Lower leg skin (tissue), 4 donors: Measurements from ENCODE around the gene PLAAT5. TPM values are rescaled to one million over a fixed set of nuclear protein-coding genes. Genes with fewer than 3 reads are reported as not detected.

ENCODE experiments used
- DNase-seq, 2 donors: peaks; one replicate each; pipeline ENCODE4 v3.0.0-alpha.2; 2019; ENCODE audit warnings: low spot score in 2 of 2
- H3K4me3 ChIP-seq: fragments of 200-600 bp; sonication (generic); 2 replicates; pipeline ENCODE4 v1.5.1; 2017; ENCODE audit warnings: mild to moderate bottlenecking, low read depth; ENCODE audit not compliant: poor library complexity, severe bottlenecking
- POLR2A ChIP-seq, 2 donors: fragments of 450-650 bp; IDR thresholded peaks; one replicate each; pipeline ENCODE4 v1.6.1; 2016 to 2017; ENCODE audit warnings: antibody characterized with exemption in 2 of 2, mild to moderate bottlenecking in 1 of 2, moderate library complexity in 1 of 2
- WGBS, 2 donors: methylation state at CpG; one replicate each; pipeline ENCODE4 v1.1.5; 2018; 5-methylcytosine and 5-hydroxymethylcytosine counted together
- intact Hi-C: fragments of 100-400 bp; cut with DNase I; formaldehyde crosslinking; loops from one replicate; pipeline ENCODE4 v1.15.0; 2023; ENCODE audit warnings: low total_unique reads
- total RNA-seq, 4 donors: library from RNA; depleted of rRNA; stranded (reverse); fragments of >200 nt; gene quantifications; one replicate each; pipeline ENCODE4 v1.1.0, GENCODE V29; 2016
- TF ChIP-seq, protein P1 (sequence below), 3 donors: fragments of 450-650 bp; IDR thresholded peaks; one replicate each; pipeline ENCODE4 v1.5.1; 2016; ENCODE audit warnings: antibody characterized with exemption in 3 of 3, mild to moderate bottlenecking in 3 of 3, moderate library complexity in 2 of 3

PLAAT5 gene
- total RNA-seq, 4 donors from 2014 or later, result 0.91 to 3.8 (median 1.2) TPM

DNA sequence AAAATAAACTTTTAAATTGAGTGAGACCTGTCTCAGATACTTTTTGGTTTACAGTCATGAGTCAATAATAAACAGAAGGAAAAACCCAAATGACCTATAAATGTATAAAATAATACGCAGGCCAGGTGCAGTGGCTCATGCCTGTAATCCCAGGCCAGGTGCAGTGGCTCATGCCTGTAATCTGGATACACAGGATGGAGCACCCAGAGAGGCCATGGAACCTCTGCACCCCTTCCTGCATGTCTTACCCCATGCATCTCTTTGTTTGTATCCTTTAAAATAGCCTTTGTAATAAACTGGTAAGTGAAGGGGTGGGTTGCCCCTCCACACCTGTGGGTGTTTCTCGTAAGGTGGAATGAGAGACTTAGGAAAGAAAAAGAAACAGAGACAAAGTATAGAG lies 36.7 kb upstream of the PLAAT5 start:
- DNase-seq, result no peak
- no peak for TF ChIP-seq POLR2A (IDR thresholded peaks at IDR 0.05)
- TF ChIP-seq, protein P1, sequence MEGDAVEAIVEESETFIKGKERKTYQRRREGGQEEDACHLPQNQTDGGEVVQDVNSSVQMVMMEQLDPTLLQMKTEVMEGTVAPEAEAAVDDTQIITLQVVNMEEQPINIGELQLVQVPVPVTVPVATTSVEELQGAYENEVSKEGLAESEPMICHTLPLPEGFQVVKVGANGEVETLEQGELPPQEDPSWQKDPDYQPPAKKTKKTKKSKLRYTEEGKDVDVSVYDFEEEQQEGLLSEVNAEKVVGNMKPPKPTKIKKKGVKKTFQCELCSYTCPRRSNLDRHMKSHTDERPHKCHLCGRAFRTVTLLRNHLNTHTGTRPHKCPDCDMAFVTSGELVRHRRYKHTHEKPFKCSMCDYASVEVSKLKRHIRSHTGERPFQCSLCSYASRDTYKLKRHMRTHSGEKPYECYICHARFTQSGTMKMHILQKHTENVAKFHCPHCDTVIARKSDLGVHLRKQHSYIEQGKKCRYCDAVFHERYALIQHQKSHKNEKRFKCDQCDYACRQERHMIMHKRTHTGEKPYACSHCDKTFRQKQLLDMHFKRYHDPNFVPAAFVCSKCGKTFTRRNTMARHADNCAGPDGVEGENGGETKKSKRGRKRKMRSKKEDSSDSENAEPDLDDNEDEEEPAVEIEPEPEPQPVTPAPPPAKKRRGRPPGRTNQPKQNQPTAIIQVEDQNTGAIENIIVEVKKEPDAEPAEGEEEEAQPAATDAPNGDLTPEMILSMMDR (IDR thresholded peaks at IDR 0.05), result no peak
- intact Hi-C loops, result no loop called here
- no peak overlapping the region for H3K4me3 ChIP-seq
- 88 to 91% methylated on average over 2 of the region's 2 CpGs for WGBS, 2 donors

DNA sequence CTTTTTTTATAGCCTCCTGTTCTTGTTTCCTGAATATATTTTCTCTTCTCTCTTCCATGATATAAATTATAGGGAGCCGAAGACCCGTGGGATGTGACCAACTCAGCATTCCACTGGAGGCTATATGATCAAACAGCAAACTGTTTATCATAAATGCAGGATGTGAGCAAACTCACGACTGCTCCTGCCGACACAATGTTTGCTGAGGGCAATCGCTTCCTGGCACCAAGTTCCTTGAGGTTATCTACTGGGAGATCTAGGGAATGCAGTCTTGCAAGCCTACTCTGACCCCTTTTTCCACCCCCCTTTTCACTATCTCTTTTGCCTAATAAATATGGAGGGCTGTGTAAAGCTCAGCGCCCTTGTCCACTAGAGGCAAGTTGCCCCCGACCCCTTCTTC lies 32.2 kb upstream of the PLAAT5 start:
- no peak for TF ChIP-seq POLR2A (IDR thresholded peaks at IDR 0.05)
- TF ChIP-seq, protein P1 (IDR thresholded peaks at IDR 0.05), result no peak
- H3K4me3 ChIP-seq, result no peak overlapping the region
- WGBS, 2 donors, result 73 to 76% methylated on average over 7 of the region's 7 CpGs
- intact Hi-C loops, result no loop called here
- no peak for DNase-seq

DNA sequence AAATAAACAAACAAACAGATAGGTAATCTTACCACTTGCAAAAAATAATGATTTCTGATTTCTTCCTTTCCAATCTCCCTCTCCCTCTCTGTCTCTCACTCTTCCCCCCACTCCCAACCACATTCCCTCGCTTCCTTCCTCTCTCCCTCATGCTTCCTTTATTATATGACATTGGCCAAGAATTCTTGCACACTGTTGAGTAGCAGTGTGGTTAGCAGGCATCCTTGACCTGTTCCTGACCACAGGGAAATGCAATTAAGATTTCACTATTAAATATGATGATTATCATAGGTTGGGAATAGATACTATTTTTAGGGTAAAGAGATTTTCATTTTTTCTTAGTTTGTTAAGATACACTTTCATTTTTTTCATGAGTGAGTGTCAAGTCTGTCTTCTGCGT lies 30.9 kb upstream of the PLAAT5 start:
- WGBS, 2 donors, result 85 to 90% methylated on average over 2 of the region's 2 CpGs
- no peak for TF ChIP-seq POLR2A (IDR thresholded peaks at IDR 0.05)
- TF ChIP-seq, protein P1 (IDR thresholded peaks at IDR 0.05), result no peak
- intact Hi-C loops, result no loop called here
- H3K4me3 ChIP-seq, result no peak overlapping the region
- no peak for DNase-seq

DNA sequence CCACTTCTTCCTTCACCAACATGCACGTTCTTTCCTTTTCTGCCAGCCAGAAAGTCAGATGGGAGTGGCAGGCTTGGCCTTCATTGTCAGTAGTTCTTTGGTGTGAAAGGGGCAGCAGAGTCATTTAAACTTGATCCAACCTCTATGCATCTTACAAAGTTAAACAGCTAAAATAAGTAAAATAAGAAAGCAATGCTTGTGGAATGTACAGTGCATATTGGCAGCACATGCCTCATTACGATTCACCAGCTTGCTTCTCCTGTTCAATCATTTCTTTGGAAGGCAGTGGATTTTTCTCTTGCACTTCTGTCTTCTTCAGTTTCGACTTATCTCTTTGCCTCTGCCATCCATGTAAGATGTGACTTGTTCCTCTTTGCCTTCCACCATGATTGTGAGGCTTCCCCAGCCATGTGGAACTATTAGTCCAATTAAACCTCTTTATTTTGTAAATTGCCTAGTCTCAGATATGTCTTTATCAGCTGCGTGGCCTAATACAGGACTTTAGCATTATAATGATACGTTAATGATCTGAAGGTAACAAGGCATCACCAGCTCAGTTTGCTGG lies 29.7 kb upstream of the PLAAT5 start:
- intact Hi-C loops, result no loop called here
- TF ChIP-seq, protein P1 (IDR thresholded peaks at IDR 0.05), result no peak
- no peak for TF ChIP-seq POLR2A (IDR thresholded peaks at IDR 0.05)
- no peak for DNase-seq
- H3K4me3 ChIP-seq, result no peak overlapping the region
- 75 to 77% methylated on average over 5 of the region's 5 CpGs for WGBS, 2 donors

DNA sequence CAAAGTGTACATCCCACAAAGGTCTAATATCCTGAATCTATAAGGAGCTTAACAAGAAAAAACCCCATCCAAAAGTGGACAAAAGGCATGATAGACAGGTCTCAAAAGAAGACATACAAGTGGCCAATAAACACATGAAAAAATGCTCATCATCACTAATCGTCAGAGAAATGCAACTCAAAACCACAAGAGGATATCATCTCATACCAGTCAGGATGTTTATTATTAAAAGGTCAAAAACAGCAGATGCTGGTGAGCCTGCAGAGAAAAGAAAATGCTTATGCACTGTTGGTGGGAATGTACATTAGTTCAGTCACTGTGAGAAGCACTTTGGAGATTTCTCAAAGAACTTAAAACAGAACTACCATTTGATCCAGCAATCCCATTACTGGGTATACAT lies 27.6 kb upstream of the PLAAT5 start:
- TF ChIP-seq, protein P1 (IDR thresholded peaks at IDR 0.05), result no peak
- no peak for TF ChIP-seq POLR2A (IDR thresholded peaks at IDR 0.05)
- DNase-seq, result no peak
- 43 to 48% methylated on average over 1 of the region's 1 CpG for WGBS, 2 donors
- no peak overlapping the region for H3K4me3 ChIP-seq
- intact Hi-C loops, result no loop called here

DNA sequence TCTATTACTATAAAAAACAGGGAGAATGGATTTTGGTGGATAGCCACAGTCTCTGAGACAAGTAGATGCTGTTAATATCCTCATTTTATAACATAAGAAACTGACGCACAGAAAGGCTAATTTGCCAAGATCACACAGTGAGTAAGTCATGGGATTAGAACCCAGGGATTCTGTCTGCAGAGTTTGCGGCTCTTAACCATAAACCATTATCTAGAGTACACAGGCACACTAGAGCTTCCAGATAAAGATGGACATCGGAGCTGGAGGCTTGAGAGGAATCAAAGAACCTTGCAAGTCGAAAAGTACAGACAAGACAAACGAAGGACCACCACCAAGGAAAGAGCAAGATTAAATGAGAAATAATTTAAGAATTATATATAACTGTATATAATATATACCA lies 26.2 kb upstream of the PLAAT5 start:
- intact Hi-C loops, result no loop called here
- DNase-seq, result no peak
- TF ChIP-seq, protein P1 (IDR thresholded peaks at IDR 0.05), result no peak
- TF ChIP-seq POLR2A (IDR thresholded peaks at IDR 0.05), result no peak
- no peak overlapping the region for H3K4me3 ChIP-seq
- 94 to 99% methylated on average over 5 of the region's 5 CpGs for WGBS, 2 donors
